Ovary (tissue), 9 donors: ENCODE data around the gene SLC10A3. TPM values are rescaled to one million over a fixed set of nuclear protein-coding genes. Genes with fewer than 3 reads are reported as not detected.

Experiments
- DNase-seq, 5 donors: peaks; one replicate each; pipeline ENCODE4 v3.0.0-alpha.2; 2019 to 2020
- H3K27ac ChIP-seq, 2 donors: fragments of 200-600 bp; one replicate each; pipeline versions ENCODE4 v1.5.1 to v1.8.0; 2019 to 2022
- H3K27me3 ChIP-seq: fragments of 200-600 bp; one replicate; pipeline ENCODE4 v1.8.0; 2022
- H3K36me3 ChIP-seq: fragments of 200-600 bp; sonication (generic); one replicate; pipeline ENCODE4 v1.5.1; 2019
- H3K4me1 ChIP-seq: one replicate; pipeline ENCODE4 v1.8.1; 2013; ENCODE audit warnings: mild to moderate bottlenecking, moderate library complexity; ENCODE audit not compliant: insufficient read depth
- H3K4me3 ChIP-seq: fragments of 200-600 bp; sonication (generic); one replicate; pipeline ENCODE4 v1.5.1; 2017
- H3K9me3 ChIP-seq, 2 donors: fragments of 200-600 bp in 1 of 2; sonication (generic) in 1 of 2; one replicate each; pipeline versions ENCODE4 v1.5.1 to v1.8.1; 2013 to 2019; ENCODE audit warnings: mild to moderate bottlenecking in 1 of 2, moderate library complexity in 1 of 2
- EP300 ChIP-seq: sonication (generic); formaldehyde crosslinking; IDR thresholded peaks from one replicate; pipeline ENCODE4 v1.6.1; 2017; ENCODE audit warnings: antibody characterized with exemption
- POLR2A ChIP-seq: fragments of 450-650 bp; IDR thresholded peaks from one replicate; pipeline ENCODE4 v1.6.1; 2017; ENCODE audit warnings: antibody characterized with exemption, mild to moderate bottlenecking, moderate library complexity
- WGBS, 3 donors: extraction: QIAGEN DNeasy Blood & Tissue Kit in 1 of 3; methylation state at CpG; one replicate each; pipeline versions ENCODE4 v1.1.5 to v1.1.7; 2013 to 2017; 5-methylcytosine and 5-hydroxymethylcytosine counted together
- intact Hi-C, 4 donors: fragments of 100-400 bp; cut with DNase I; formaldehyde crosslinking; loops; one replicate each; pipeline versions ENCODE4 v1.11.0 to v1.15.1; 2022 to 2023
- polyA plus RNA-seq, 2 donors: library from polyadenylated mRNA; stranded (reverse); fragments of 200-250 nt in 1 of 2; fragments of 350-450 nt in 1 of 2; fragmentation: Illumina TruSeq in 1 of 2; extraction: RNeasy Lipid Tissue Mini Kit (QIAGEN cat#74804) in 1 of 2; gene quantifications; one replicate each; pipeline ENCODE4 v1.2.3, GENCODE V29; 2013 to 2014
- total RNA-seq, 7 donors: library from RNA; depleted of rRNA in 2 of 7; stranded (reverse); fragments of >200 nt in 2 of 7; fragmentation: NEBNext Ultra II Directional in 3 of 7; extraction: Animal tissue kit (Norgen Biotek cat#: 25700) in 3 of 7; gene quantifications; one replicate each; pipeline versions ENCODE4 v1.1.0 to v1.2.4, GENCODE V29; 2016 to 2023
- TF ChIP-seq, protein P1 (sequence below), 3 donors: fragments of 450-650 bp in 2 of 3; fragments of 200-600 bp in 1 of 3; IDR thresholded peaks; one replicate each; pipeline versions ENCODE4 v1.5.1 to v1.8.0; 2016 to 2022; ENCODE audit warnings: antibody characterized with exemption in 3 of 3, mild to moderate bottlenecking in 1 of 3
- donor health status: DM: no; HTN: no; CAD: no; lungs with moderate emphysema.
- donor health status: DM: no; HTN: no; CAD: no.
- donor health status: Bipolar disorder and iron deficiency.
- donor health status: DM: yes; HTN: yes; CAD: no.
- donor health status: DM: no; HTN: no; CAD: no.
- donor health status: DM: yes; HTN: yes; CAD: no.

The SLC10A3 gene
- total and polyA plus RNA-seq, 9 donors: 5.5 to 49.8 (median 37.6) TPM

DNA sequence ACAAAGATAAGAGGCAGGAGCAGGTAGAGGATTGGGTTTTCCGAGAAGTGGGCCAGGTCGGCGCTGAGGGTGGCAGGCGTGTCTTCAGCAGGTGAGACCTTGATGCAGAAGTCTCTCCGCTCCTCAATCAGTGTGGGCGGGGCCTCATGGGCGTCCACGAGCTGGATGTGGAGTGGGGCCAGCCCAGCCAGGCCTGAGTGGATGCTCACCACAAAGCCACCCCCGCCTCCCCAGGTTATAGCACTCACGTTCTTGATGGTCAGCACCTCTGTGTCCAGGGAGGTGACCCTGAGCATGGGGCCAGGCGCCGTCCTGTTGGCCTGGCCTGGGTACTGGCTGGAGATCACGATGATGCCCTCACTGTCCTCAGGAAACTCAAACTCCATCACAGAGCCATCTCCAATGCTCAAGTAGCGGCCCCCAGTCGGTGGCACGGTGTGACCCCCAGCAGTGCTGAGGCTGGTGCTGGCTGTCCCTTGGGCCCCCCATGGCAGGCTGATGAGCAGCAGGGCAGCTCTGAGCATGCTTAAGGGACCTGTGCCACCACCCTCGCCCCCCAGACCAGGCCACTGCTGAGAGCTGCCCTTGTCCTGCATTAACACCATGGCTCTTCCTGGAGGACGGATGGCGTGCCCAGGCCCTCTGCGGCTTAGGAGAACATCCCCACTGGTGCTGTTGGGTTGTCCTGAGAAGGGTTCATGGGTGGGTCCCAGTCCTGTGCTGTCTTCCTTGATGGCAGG, 1.9 kb downstream of the SLC10A3 start:
- peak in 2 of 5 donors; percentile 36 to 47 for DNase-seq
- Histone ChIP-seq H3K4me3 (no peak overlapping the region), H3K4me1 (no peaks in the 10 kb centered on the region), H3K36me3 (no peaks in the 10 kb centered on the region), H3K27ac (no peak overlapping the region), H3K9me3 (no peaks in the 10 kb centered on the region), H3K27me3 (no peaks in the 10 kb centered on the region)
- 84 to 88% (median 88%) methylated on average over 18 to 20 of the region's 20 CpGs for WGBS, 3 donors
- TF ChIP-seq POLR2A (no peak), EP300 (no peak)
- TF ChIP-seq, protein P1, sequence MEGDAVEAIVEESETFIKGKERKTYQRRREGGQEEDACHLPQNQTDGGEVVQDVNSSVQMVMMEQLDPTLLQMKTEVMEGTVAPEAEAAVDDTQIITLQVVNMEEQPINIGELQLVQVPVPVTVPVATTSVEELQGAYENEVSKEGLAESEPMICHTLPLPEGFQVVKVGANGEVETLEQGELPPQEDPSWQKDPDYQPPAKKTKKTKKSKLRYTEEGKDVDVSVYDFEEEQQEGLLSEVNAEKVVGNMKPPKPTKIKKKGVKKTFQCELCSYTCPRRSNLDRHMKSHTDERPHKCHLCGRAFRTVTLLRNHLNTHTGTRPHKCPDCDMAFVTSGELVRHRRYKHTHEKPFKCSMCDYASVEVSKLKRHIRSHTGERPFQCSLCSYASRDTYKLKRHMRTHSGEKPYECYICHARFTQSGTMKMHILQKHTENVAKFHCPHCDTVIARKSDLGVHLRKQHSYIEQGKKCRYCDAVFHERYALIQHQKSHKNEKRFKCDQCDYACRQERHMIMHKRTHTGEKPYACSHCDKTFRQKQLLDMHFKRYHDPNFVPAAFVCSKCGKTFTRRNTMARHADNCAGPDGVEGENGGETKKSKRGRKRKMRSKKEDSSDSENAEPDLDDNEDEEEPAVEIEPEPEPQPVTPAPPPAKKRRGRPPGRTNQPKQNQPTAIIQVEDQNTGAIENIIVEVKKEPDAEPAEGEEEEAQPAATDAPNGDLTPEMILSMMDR (IDR thresholded peaks at IDR 0.05): no peak
- intact Hi-C loops: no loop called here

DNA sequence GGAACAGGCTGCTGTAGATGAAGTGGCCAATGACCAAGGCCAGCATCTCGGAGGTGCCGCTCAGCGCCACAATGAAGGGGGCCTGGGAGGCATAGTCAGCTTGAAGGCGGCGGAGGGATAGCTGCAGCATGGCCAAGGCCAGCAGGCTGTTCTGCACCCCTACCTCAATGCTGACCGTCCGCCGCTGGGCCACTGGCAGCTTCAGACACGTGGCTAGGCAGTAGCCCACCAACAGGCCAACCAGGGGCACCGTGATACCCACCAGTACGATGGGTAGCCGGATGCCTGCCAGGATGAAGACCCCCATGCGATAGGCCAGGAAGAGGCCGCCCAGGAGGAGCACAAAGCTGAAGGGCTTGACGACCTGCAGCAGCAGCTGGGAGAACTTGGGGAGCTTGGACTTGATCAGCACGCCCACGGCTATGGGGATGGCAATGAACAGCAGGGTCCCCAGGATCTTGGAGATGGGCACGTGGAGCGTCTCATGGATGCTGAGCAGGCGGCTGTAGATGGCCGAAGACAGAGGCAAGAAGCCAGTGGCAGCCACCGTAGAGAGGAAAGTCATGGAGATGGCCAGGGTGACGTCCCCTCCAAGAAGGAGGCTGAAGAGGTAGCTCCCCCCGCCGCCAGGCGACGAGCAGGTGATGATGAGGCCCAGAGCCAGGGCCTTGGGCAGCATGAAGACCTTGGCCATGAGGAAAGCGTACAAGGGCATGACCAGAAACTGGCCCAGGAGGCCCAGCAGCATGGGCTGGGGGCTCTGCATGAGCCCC, 2.7 kb downstream of the SLC10A3 start:
- Histone ChIP-seq H3K27ac (no peak overlapping the region), H3K27me3 (no peaks in the 10 kb centered on the region), H3K4me1 (no peaks in the 10 kb centered on the region), H3K9me3 (no peaks in the 10 kb centered on the region), H3K4me3 (no peak overlapping the region), H3K36me3 (no peaks in the 10 kb centered on the region)
- WGBS, 3 donors: 87 to 91% (median 89%) methylated on average over 28 of the region's 28 CpGs
- TF ChIP-seq POLR2A (no peak), EP300 (no peak)
- TF ChIP-seq, protein P1 (IDR thresholded peaks at IDR 0.05): no peak
- DNase-seq: peak in 2 of 5 donors; percentile 20 to 35
- intact Hi-C loops: no loop called here

DNA sequence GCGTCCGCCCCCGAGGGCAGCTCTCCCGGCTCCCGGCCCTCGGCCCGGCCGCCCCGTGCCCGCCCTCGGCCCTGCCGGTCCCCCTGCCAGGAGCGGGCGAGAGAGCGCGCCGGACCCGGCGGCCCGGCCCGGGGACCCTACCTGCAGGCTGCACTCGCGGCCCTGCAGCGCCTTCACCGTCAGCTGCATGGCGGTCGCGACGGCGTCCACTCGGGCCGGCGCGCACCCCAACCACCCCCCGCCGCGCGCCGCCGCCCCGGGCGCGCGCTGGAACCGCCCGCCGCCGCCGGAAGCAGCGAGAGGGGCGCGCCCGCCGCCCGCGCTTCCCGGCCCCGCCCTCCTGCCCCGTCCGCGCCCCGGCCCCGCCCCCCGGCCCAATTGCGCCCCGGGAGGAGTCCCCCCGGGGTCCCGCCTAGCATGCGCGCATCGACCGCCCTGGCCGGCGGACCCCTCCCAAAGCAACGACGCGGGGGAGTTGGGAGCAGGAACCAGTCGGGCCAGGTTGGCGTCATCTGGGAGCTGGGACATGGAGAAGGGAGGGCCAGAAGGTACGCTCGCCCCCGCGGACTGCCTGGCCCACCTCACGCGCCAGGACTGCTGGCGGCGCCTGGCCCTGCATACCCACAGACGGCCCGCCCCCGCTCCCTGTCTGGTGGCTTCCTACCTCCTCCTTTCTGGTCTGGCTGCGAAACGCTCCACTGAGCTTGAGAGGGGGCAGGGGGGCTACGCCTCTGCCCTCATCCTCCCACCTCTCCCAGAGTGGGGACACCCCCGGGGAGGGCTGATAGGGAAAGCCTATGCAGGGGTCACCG, 3.8 kb downstream of the SLC10A3 start, which contains the start of gene UBL4A:
UBL4A (minus strand) TSS at position 220 of the 812 bp plus-strand sequence; CDS start at position 189, 31 bp downstream.
- TF ChIP-seq POLR2A (no peak), EP300 (no peak)
- TF ChIP-seq, protein P1 (IDR thresholded peaks at IDR 0.05): no peak
- 33 to 57% (median 41%) methylated on average over 36 to 95 of the region's 95 CpGs for WGBS, 3 donors
- DNase-seq: peak; percentile 73 to 83 (median 80)
- H3K9me3 ChIP-seq: no peaks in the 10 kb centered on the region
- no peaks in the 10 kb centered on the region for H3K27me3 ChIP-seq
- peak within 1 kb of the TSS; percentile 53 for H3K4me3 ChIP-seq
- no peaks in the 10 kb centered on the region for H3K36me3 ChIP-seq
- H3K27ac ChIP-seq: peak within 1 kb of the TSS; percentile 52 to 80
- intact Hi-C loops: no loop called here
- no peaks in the 10 kb centered on the region for H3K4me1 ChIP-seq

DNA sequence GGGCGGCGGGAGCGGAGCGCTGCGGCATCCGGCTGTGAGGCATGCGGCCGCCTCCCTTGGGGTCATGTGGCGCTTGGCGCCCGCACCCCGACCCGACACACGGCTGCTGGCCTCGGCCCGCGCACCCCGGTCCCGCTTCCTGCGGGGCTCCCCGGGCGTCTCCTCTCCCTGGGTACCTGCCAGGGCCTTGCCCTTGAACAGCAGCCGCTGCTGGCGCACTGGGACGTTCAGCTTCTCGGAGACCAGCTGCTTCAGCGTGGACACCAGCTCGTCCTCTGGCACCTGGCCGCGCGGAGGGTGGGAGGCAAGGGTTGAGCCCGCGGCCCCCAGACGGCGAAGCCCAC, 4.4 kb downstream of the SLC10A3 start:
- Histone ChIP-seq H3K36me3 (no peaks in the 10 kb centered on the region), H3K4me1 (no peaks in the 10 kb centered on the region), H3K9me3 (no peaks in the 10 kb centered on the region), H3K4me3 (peak overlapping the region; percentile 53), H3K27ac (peak overlapping the region; percentile 52 to 80), H3K27me3 (no peaks in the 10 kb centered on the region)
- no peak for TF ChIP-seq EP300
- TF ChIP-seq, protein P1 (IDR thresholded peaks at IDR 0.05): no peak
- no peak for TF ChIP-seq POLR2A
- intact Hi-C loops: no loop called here
- peak; percentile 64 to 83 (median 79) for DNase-seq
- 36 to 49% (median 43%) methylated on average over 35 of the region's 35 CpGs for whole genome bisulfite sequencing, 3 donors
